ENCODE measurements around the gene SLC35F4. TPM values are rescaled to one million over a fixed set of nuclear protein-coding genes. Genes with fewer than 3 reads are reported as not detected.

Gene SLC35F4
- total and polyA plus RNA-seq, 2 donors (not counting 3 experiments of a cell fraction or from before 2014, with no cell fraction given): not detected

DNA sequence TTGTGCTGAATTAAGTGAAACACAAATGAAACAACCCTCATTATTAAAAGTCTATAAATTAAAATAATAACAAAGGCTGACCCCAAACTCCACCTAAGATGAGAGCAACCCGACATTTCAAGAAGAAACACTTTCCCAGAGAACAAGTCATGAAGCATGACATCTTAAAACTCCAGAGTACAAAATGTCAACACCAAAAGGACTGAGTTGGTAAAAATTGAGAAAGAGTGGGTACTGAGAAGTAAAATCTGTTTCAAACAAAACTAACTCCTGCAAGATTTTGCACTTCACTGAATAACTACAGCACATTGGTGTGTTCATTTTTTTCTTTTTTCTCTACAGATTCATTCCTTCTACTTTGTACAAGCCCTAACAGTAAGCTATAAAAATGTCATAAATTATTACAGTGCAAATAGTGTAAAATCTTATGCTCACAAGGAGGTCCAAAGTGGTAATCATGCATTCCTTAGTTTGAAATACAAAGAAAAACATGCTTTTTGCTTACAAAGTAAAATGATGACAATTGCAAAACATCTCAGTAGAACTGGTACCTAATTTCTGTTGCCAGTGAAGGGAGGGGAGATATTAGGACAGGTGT lies 31.8 kb downstream of the SLC35F4 start:
- intact Hi-C loops (cut with micrococcal nuclease): no loop called here

More for the DNA sequence above, 31.8 kb downstream of the SLC35F4 start:
- CTCF ChIA-PET: no interaction called here
- Histone ChIP-seq H2AFZ (ENCODE audit: low read depth, low read length) (no peak overlapping the region), H3K9me3 (replicated peaks; ENCODE audit: control insufficient read depth, insufficient read depth, low read length) (no peaks in the 10 kb centered on the region), H3K4me1 (ENCODE audit: control insufficient read depth, extremely low read depth, insufficient read depth, low read length) (no peaks in the 10 kb centered on the region), H3K9me1 (replicated peaks; ENCODE audit: control insufficient read depth, extremely low read depth, insufficient read depth, low read length) (no peaks in the 10 kb centered on the region), H3K79me2 (ENCODE audit: control insufficient read depth, insufficient read depth, low read length) (no peaks in the 10 kb centered on the region), H3K4me2 (ENCODE audit: insufficient read depth, low read length) (no peak overlapping the region), H3K27me3 (ENCODE audit: control insufficient read depth in 2 of 2, insufficient read depth in 2 of 2, low read length in 2 of 2) (peaks cover 0 to 2% of the 10 kb centered on the region in 2 experiments), H4K20me1 (replicated peaks; ENCODE audit: control insufficient read depth, extremely low read depth, insufficient read depth, low read length) (no peaks in the 10 kb centered on the region), H3K36me3 (ENCODE audit: control insufficient read depth in 2 of 2, extremely low read depth in 1 of 2, insufficient read depth in 2 of 2, low read length in 2 of 2) (no peaks in the 10 kb centered on the region), H3K27ac (ENCODE audit: insufficient read depth, low read depth, low read length) (no peak overlapping the region), H3K9ac (replicated peaks; ENCODE audit: extremely low read depth, insufficient read depth, low read length) (no peak overlapping the region), H3K4me3 (replicated peaks in 1 of 3; ENCODE audit: insufficient read depth in 1 of 3, low read depth in 1 of 3, low read length in 3 of 3) (no peak overlapping the region)
- FAIRE-seq (no peak), DNase-seq (ENCODE audit: low read depth, low spot score) (no peak)
- dilution Hi-C loops (cut with MboI; ENCODE audit: extremely low pct_ligation_motif_present, low sequenced_read_pairs): no loop called here
- no TSS peak for BruUV-seq (replicated peaks)
- POLR2A ChIA-PET: no interaction called here
- TF ChIP-seq FOS (IDR thresholded peaks at IDR 0.05; ENCODE audit: borderline replicate concordance, insufficient read depth, low read length): no peak
- no peak for TF ChIP-seq MYC (IDR thresholded peaks at IDR 0.05; ENCODE audit: low read depth, low read length)
- TF ChIP-seq EZH2 (IDR thresholded peaks at IDR 0.05; ENCODE audit: borderline replicate concordance, low read depth, low read length, severe bottlenecking): no peak
- TF ChIP-seq GATA2 (IDR thresholded peaks at IDR 0.05; ENCODE audit: insufficient read depth, insufficient read length, low read depth, low read length): no peak
- TF ChIP-seq, protein P1, sequence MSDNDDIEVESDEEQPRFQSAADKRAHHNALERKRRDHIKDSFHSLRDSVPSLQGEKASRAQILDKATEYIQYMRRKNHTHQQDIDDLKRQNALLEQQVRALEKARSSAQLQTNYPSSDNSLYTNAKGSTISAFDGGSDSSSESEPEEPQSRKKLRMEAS (IDR thresholded peaks at IDR 0.05; ENCODE audit: insufficient read depth, insufficient read length): no peak
- no peak for TF ChIP-seq POLR2A (IDR thresholded peaks at IDR 0.05; ENCODE audit: low read depth, low read length)
- no peak for TF ChIP-seq POLR2AphosphoS5 (IDR thresholded peaks at IDR 0.05; ENCODE audit: insufficient read depth, low read depth, low read length)
- TF ChIP-seq JUN (IDR thresholded peaks at IDR 0.05; ENCODE audit: borderline replicate concordance, insufficient read depth, insufficient read length, low read depth): no peak
- TF ChIP-seq, protein P2, sequence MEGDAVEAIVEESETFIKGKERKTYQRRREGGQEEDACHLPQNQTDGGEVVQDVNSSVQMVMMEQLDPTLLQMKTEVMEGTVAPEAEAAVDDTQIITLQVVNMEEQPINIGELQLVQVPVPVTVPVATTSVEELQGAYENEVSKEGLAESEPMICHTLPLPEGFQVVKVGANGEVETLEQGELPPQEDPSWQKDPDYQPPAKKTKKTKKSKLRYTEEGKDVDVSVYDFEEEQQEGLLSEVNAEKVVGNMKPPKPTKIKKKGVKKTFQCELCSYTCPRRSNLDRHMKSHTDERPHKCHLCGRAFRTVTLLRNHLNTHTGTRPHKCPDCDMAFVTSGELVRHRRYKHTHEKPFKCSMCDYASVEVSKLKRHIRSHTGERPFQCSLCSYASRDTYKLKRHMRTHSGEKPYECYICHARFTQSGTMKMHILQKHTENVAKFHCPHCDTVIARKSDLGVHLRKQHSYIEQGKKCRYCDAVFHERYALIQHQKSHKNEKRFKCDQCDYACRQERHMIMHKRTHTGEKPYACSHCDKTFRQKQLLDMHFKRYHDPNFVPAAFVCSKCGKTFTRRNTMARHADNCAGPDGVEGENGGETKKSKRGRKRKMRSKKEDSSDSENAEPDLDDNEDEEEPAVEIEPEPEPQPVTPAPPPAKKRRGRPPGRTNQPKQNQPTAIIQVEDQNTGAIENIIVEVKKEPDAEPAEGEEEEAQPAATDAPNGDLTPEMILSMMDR (IDR thresholded peaks at IDR 0.05; ENCODE audit: extremely low read depth in 1 of 2, insufficient read depth in 1 of 2, low read depth in 1 of 2, low read length in 2 of 2): no peak

Data from endothelial cell of umbilical vein (primary cell).